GM21515 (cell line): Measurements from ENCODE around the gene PMEPA1.
A peak's percentile ranks its signal among the peaks of the same experiment; 100 is the strongest.

ENCODE experiments used
- ATAC-seq: cut with Tn5 transposase; IDR thresholded peaks from one replicate; pipeline ENCODE4 v1.9.1; 2021; ENCODE audit not compliant: unreplicated experiment

PMEPA1 gene

GRCh38 chr20:57695940-57696339, 13.9 kb downstream of the PMEPA1 start:
- ATAC-seq = no peak

- ATAC-seq = no peak
Measured at GRCh38 chr20:57695012-57695411, 14.8 kb downstream of the PMEPA1 start.

GRCh38 chr20:57694481-57694880, 15.3 kb downstream of the PMEPA1 start:
- no peak for ATAC-seq

GRCh38 chr20:57693670-57694329, 16.0 kb downstream of the PMEPA1 start:
- no peak for ATAC-seq

GRCh38 chr20:57693002-57693582, 16.7 kb downstream of the PMEPA1 start:
- no peak for ATAC-seq

GRCh38 chr20:57692393-57692792, 17.4 kb downstream of the PMEPA1 start:
- no peak for ATAC-seq

GRCh38 chr20:57691699-57692098, 18.1 kb downstream of the PMEPA1 start:
- no peak for ATAC-seq

- no peak for ATAC-seq
Measured at GRCh38 chr20:57690525-57690924, 19.3 kb downstream of the PMEPA1 start.

- no peak for ATAC-seq
Measured at GRCh38 chr20:57689745-57690481, 19.9 kb downstream of the PMEPA1 start.

- no peak for ATAC-seq
Measured at GRCh38 chr20:57688864-57689263, 21.0 kb downstream of the PMEPA1 start.

- no peak for ATAC-seq
Measured at GRCh38 chr20:57688295-57688694, 21.5 kb downstream of the PMEPA1 start.

GRCh38 chr20:57686931-57687652, 22.7 kb downstream of the PMEPA1 start:
- ATAC-seq = no peak

GRCh38 chr20:57685146-57685758, 24.6 kb downstream of the PMEPA1 start:
- ATAC-seq = no peak

- no peak for ATAC-seq
Measured at GRCh38 chr20:57684808-57685140, 25.0 kb downstream of the PMEPA1 start.

- ATAC-seq = no peak
Measured at GRCh38 chr20:57683881-57684807, 25.7 kb downstream of the PMEPA1 start.

GRCh38 chr20:57683287-57683686, 26.5 kb downstream of the PMEPA1 start:
- no peak for ATAC-seq

GRCh38 chr20:57682184-57683101, 27.4 kb downstream of the PMEPA1 start:
- ATAC-seq = peak; percentile 32

GRCh38 chr20:57680934-57681914, 28.6 kb downstream of the PMEPA1 start:
- ATAC-seq = no peak
